Measurements from ENCODE around the gene KCNT2.

KCNT2 gene

DNA sequence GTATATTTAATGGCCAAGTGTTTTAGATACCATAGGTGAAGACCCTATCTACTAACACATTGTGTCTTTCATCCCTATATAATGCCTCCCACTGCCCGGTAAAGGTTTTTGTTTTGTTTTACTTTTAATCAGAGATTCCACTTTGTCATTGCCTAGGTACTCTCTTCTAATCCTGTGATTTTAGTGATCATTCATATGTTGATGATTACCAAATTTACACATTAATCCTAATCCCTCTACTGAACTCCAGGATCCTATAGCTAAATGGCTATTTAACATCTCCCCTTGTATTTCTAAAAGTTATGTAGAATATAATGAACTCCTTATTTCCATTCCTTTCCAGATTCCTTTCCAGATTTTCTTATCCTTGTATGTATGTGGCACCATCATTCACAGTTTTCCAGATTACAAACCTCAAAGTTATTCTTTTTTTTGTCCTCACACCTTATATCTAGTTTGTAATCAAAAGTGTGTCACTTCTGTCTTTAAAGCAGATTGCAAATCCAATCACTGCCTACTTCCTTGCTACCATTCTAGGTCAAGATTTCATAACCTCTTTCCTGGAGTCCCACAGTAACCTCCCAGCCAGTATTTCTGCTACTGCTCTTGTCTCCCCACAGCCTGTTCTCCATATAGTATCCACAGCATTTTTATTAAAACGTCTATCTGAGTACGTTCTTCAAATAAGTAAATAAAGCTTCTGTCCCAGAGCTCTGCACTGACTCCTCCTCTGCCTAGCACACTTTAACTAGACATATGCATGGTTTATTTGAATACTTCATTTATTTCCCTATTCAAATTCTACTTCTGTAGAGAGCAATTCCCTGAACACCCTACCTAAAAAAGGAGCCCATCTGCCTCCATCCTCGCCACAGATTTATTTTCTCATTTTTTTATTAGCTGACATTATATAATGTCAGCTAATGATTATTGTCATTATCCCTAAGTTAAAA is 157.8 kb downstream of the KCNT2 start:
- DNase-seq (ENCODE audit: low read depth in 2 of 2), result no peak

- DNase-seq (ENCODE audit: low read depth in 2 of 2), result no peak
These were observed 158.8 kb downstream of the KCNT2 start for GRCh38 chr1:196449460-196449859.

GRCh38 chr1:196445775-196446174 is 162.5 kb downstream of the KCNT2 start:
- DNase-seq (ENCODE audit: low read depth in 2 of 2), result no peak

DNA sequence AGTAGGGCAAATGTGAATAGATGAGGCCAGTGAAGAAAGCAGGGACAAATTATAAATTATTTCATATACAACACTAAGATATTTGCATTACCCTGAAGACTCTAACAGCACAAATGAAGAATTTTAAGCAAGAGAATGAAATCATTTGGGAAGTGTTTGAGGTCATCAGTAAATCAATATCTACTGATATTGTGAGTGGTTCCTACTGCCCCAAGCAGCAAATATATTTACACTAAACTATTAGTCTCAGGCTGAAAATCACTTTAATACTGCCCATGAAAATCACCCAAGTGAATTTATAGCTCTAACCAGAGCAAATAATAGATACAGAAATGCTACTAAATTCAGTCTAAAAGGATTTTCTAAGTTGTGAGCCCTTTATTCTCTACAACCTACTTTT is 163.6 kb downstream of the KCNT2 start:
- DNase-seq (ENCODE audit: low read depth in 2 of 2), result no peak

- DNase-seq (ENCODE audit: low read depth in 2 of 2), result no peak
These were observed 165.9 kb downstream of the KCNT2 start for GRCh38 chr1:196442366-196442765.

- no peak for DNase-seq (ENCODE audit: low read depth in 2 of 2)
These were observed 167.5 kb downstream of the KCNT2 start for GRCh38 chr1:196440711-196441110.

DNA sequence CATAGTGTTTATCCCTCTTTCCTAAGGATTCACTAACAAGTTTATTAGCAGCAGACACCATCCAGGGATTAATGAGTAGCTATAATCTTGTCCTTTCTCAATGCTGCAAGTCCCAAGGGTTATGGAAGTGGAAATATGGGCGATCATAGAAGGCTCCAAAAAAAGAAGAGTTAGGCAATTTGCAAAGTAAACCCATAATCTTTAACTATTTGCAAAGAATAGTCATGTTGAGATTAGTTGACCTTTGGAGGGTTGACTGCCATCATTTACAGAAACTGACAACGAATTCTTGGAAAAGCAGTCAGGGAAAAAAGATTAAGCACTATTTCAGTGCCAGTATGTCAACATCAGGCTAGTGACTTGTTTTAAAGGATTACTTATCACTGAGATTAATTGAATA is 169.9 kb downstream of the KCNT2 start:
- DNase-seq (ENCODE audit: low read depth in 2 of 2), result no peak

- no peak for DNase-seq (ENCODE audit: low read depth in 2 of 2)
These were observed 170.6 kb downstream of the KCNT2 start for GRCh38 chr1:196437671-196438070.

GRCh38 chr1:196433000-196433399 is 175.2 kb downstream of the KCNT2 start:
- no peak for DNase-seq (ENCODE audit: low read depth in 2 of 2)

- no peak for DNase-seq (ENCODE audit: low read depth in 2 of 2)
These were observed 180.1 kb downstream of the KCNT2 start for GRCh38 chr1:196427976-196428734.

DNA sequence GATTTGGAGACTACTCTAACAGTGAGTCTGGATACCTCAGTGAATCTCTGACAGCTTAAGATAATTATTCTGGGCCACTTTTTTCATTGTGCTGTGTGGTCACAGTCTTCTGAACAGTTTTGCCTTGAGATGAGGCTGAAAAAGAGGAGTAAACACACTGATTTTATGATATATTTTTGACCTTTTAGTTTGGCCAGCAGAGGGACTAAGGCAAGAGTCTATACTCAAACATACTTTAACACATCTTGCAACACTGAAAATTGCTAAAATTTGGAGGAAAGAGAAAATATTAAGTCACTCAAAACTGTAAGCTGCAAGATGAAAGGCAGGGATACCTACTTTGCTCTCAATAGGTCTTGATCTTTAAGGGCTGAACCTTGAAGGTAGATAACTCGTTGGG is 182.7 kb downstream of the KCNT2 start:
- DNase-seq (ENCODE audit: low read depth in 2 of 2), result no peak

DNA sequence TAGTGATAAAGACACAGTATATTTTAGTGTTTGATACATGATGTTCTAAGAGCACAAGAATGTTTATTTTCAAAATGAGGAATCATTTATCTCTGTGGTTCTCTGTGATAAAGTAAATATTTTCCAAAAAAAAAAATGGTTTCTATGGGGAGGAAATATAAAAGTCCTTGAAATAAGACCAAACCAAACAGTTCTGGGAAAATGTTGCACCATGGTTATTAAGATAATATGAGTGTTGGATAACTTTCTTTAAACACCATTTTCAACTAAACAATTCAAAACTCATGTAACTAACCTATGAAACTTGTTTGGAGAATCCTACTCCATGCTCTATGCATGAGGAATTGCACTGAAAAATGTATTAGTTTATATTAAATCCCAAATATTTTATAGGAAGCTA is 184.6 kb downstream of the KCNT2 start:
- no peak for DNase-seq (ENCODE audit: low read depth in 2 of 2)

GRCh38 chr1:196418772-196419171 is 189.5 kb downstream of the KCNT2 start:
- DNase-seq (ENCODE audit: low read depth in 2 of 2), result no peak

- DNase-seq (ENCODE audit: low read depth in 2 of 2), result no peak
These were observed 192.3 kb downstream of the KCNT2 start for GRCh38 chr1:196415978-196416377.

DNA sequence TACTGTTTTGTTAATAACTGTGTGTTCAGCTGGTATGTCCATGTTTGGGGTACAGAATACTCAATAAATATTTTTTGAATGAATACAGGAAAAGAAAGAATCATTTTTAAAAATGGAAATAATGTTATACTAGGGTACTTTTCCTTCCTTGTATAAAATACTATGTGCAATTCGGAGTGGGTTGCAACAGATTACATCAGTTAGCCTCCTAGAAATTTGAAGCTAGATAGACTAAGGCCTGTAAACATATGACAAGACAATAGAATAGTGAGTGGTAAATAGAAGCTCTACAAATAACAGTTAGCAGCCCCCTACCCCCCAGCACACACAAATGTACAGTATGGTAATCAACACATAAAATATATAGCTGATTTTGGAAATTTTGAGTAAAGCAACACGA is 195.9 kb downstream of the KCNT2 start:
- DNase-seq (ENCODE audit: low read depth in 2 of 2), result no peak

- no peak for DNase-seq (ENCODE audit: low read depth in 2 of 2)
These were observed 197.5 kb downstream of the KCNT2 start for GRCh38 chr1:196410768-196411167.

- no peak for DNase-seq (ENCODE audit: low read depth in 2 of 2)
These were observed 198.7 kb downstream of the KCNT2 start for GRCh38 chr1:196409586-196409985.

DNA sequence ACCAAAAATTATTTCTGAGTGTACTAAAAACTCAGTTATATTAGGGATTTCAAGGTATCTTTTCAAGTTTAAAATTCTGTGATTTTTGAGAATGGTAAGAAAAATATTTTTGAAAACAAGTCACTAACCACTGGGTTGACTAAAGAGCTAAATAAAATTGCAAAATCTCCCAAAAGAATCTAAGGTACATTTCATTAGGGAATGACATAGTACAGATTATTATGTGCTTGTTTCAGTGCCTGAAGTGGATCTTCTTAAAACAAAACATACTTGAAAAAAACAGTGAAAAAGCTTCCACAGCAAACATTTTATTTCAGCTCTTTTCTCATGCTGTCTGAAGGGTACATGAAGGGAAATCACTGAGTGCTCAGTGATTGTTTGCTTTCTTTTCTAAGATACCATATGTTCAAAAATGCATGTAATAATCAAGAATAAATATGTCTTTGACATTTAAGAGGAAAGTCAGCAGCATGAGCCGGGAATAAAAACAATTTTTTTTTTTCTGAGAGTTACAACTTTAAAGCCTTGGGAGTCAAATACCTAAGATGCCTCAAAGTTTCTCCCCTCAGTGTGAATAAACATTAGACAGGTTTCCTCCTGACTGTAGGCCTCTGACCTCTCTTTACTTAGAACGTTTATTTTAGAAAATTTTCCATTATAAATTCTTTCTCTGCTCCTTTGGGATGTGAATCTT is 200.7 kb downstream of the KCNT2 start:
- DNase-seq (ENCODE audit: low read depth in 2 of 2), result no peak

- DNase-seq (ENCODE audit: low read depth in 2 of 2), result no peak
These were observed 202.4 kb downstream of the KCNT2 start for GRCh38 chr1:196405839-196406238.

- no peak for DNase-seq (ENCODE audit: low read depth in 2 of 2)
These were observed 204.2 kb downstream of the KCNT2 start for GRCh38 chr1:196403803-196404690.

- DNase-seq (ENCODE audit: low read depth in 2 of 2), result no peak
These were observed 206.3 kb downstream of the KCNT2 start for GRCh38 chr1:196401891-196402290.

Data from stimulated activated CD4-positive, alpha-beta T cell treated with anti-CD3 and anti-CD28 coated beads, Interleukin-15, amount 100 ng/mL, for 48 hours (primary cell).